Kidney (tissue), 14 donors: ENCODE results near the gene NRSN1. TPM values are rescaled to one million over a fixed set of nuclear protein-coding genes. Genes with fewer than 3 reads are reported as not detected.
A peak's percentile ranks its signal among the peaks of the same experiment; 100 is the strongest.

Experiments used
- DNase-seq, 5 donors: peaks; one replicate each; pipeline ENCODE4 v3.0.0-alpha.2; 2013 to 2020
- FAIRE-seq: peaks from 2 replicates; lab custom pipeline; 2012; peaks lifted over from hg19 to GRCh38; lab: Jason Lieb, UNC
- H3K27ac ChIP-seq, 2 donors: one replicate each; pipeline ENCODE4 v1.7.0; 2013; ENCODE audit warnings: low read depth in 2 of 2, low read length in 2 of 2, inconsistent platforms in 1 of 2
- H3K27me3 ChIP-seq: one replicate; pipeline ENCODE4 v1.7.1; 2013; ENCODE audit warnings: low read length, inconsistent platforms; ENCODE audit not compliant: control insufficient read depth, insufficient read depth
- H3K36me3 ChIP-seq, 3 donors: one replicate each; pipeline versions ENCODE4 v1.7.0 to v1.7.1; 2013; ENCODE audit warnings: low read length in 3 of 3, control low read depth in 1 of 3, inconsistent platforms in 1 of 3; ENCODE audit not compliant: insufficient read depth in 3 of 3, control insufficient read depth in 2 of 3
- H3K4me1 ChIP-seq, 3 donors: one replicate each; pipeline versions ENCODE4 v1.7.0 to v1.7.1; 2013; ENCODE audit warnings: low read length in 3 of 3, inconsistent platforms in 1 of 3, low read depth in 1 of 3; ENCODE audit not compliant: control insufficient read depth in 2 of 3, insufficient read depth in 2 of 3
- H3K4me3 ChIP-seq, 3 donors: one replicate each; pipeline versions ENCODE4 v1.7.0 to v1.8.1; 2013; ENCODE audit warnings: low read length in 3 of 3, control low read depth in 1 of 3, inconsistent platforms in 1 of 3
- H3K9ac ChIP-seq, 3 donors: one replicate each; pipeline versions ENCODE4 v1.7.0 to v1.7.1; 2013; ENCODE audit warnings: low read length in 3 of 3, control low read depth in 1 of 3, inconsistent platforms in 1 of 3
- H3K9me3 ChIP-seq, 3 donors: one replicate each; pipeline versions ENCODE4 v1.7.0 to v1.7.1; 2013; ENCODE audit warnings: low read length in 3 of 3, control low read depth in 1 of 3, inconsistent platforms in 1 of 3; ENCODE audit not compliant: control insufficient read depth in 2 of 3, insufficient read depth in 1 of 3
- intact Hi-C: fragments of 100-400 bp; cut with DNase I; formaldehyde crosslinking; loops from one replicate; pipeline ENCODE4 v1.11.1; 2022
- polyA plus RNA-seq: library from polyadenylated mRNA; stranded (reverse); fragments of 350-450 nt; fragmentation: Illumina TruSeq; extraction: RNeasy Lipid Tissue Mini Kit (QIAGEN cat#74804); gene quantifications from one replicate; pipeline ENCODE4 v1.2.3, GENCODE V29; 2014; ENCODE audit warnings: low read depth, low replicate concordance; ENCODE audit not compliant: insufficient read depth
- total RNA-seq: library from RNA; stranded (reverse); fragmentation: NEBNext Ultra II Directional; extraction: Animal tissue kit (Norgen Biotek cat#: 25700); gene quantifications from one replicate; pipeline ENCODE4 v1.2.1, GENCODE V29; 2021
- TF ChIP-seq, protein P1 (sequence below): IDR thresholded peaks from 3 replicates; pipeline ENCODE4 v1.5.1; 2012; ENCODE audit warnings: mild to moderate bottlenecking, moderate library complexity, borderline replicate concordance; ENCODE audit not compliant: insufficient read depth; ENCODE audit errors: extremely low read depth
- donor health status: control.
- donor health status: control.
- donor health status: control.
- donor health status: control.
- donor health status: control.
- donor health status: DM: yes; HTN: yes; CAD: no.
- donor health status: Normal renal cell carcinoma (clear cell type).

Gene NRSN1
- total and polyA plus RNA-seq, 2 donors from 2014 or later, result not detected

DNA sequence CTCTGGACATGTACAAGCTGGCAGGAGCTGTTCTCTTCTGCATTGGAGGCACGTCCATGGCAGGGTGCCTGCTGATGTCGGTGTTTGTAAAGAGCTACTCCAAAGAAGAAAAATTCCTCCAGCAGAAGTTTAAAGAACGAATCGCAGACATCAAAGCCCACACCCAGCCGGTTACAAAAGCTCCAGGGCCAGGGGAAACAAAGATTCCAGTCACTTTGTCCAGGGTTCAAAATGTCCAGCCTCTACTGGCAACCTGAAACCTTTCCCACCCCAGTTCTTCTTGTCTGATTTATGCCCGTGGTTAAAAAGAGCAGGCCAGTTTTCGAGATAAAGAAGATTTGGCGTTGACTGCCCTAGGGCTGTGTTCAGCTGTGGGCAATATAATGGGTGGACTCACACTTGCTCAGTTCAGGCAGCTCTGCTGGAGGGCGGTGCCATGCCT is 19.7 kb downstream of the NRSN1 start:
- no peaks in the 10 kb centered on the region for H3K27me3 ChIP-seq
- FAIRE-seq (no peak), DNase-seq (no peak)
- intact Hi-C loops, result no loop called here
- no peaks in the 10 kb centered on the region for H3K4me1 ChIP-seq
- H3K9ac ChIP-seq, result no peak overlapping the region
- H3K27ac ChIP-seq, result no peak overlapping the region
- no peaks in the 10 kb centered on the region for H3K9me3 ChIP-seq
- H3K4me3 ChIP-seq, result no peak overlapping the region
- TF ChIP-seq, protein P1, sequence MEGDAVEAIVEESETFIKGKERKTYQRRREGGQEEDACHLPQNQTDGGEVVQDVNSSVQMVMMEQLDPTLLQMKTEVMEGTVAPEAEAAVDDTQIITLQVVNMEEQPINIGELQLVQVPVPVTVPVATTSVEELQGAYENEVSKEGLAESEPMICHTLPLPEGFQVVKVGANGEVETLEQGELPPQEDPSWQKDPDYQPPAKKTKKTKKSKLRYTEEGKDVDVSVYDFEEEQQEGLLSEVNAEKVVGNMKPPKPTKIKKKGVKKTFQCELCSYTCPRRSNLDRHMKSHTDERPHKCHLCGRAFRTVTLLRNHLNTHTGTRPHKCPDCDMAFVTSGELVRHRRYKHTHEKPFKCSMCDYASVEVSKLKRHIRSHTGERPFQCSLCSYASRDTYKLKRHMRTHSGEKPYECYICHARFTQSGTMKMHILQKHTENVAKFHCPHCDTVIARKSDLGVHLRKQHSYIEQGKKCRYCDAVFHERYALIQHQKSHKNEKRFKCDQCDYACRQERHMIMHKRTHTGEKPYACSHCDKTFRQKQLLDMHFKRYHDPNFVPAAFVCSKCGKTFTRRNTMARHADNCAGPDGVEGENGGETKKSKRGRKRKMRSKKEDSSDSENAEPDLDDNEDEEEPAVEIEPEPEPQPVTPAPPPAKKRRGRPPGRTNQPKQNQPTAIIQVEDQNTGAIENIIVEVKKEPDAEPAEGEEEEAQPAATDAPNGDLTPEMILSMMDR, result no peak
- H3K36me3 ChIP-seq, result no peaks in the 10 kb centered on the region

DNA sequence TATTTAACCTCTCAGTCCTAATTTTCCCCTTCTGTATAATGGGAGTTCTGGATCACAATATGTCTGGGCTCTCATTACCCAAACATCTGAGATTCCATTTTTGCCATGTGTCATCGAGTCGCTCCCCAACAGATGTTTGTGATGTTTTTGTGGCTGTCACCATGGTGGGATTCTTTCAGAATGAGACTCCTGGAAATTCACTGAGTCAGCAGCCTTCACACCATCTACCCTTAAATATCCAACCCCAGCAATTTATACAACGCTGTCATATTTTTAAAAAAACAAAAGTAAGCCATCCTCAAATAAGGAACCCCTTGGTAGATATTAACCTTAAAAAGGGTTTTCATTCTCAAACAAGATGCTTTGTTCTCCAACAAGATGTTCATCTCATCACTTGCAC is 20.9 kb downstream of the NRSN1 start:
- intact Hi-C loops, result no loop called here
- no peak overlapping the region for H3K9ac ChIP-seq
- DNase-seq (no peak), FAIRE-seq (no peak)
- no peaks in the 10 kb centered on the region for H3K9me3 ChIP-seq
- TF ChIP-seq, protein P1, result no peak
- H3K4me3 ChIP-seq, result no peak overlapping the region
- H3K27ac ChIP-seq, result no peak overlapping the region
- H3K27me3 ChIP-seq, result no peaks in the 10 kb centered on the region
- H3K36me3 ChIP-seq, result no peaks in the 10 kb centered on the region
- no peaks in the 10 kb centered on the region for H3K4me1 ChIP-seq

DNA sequence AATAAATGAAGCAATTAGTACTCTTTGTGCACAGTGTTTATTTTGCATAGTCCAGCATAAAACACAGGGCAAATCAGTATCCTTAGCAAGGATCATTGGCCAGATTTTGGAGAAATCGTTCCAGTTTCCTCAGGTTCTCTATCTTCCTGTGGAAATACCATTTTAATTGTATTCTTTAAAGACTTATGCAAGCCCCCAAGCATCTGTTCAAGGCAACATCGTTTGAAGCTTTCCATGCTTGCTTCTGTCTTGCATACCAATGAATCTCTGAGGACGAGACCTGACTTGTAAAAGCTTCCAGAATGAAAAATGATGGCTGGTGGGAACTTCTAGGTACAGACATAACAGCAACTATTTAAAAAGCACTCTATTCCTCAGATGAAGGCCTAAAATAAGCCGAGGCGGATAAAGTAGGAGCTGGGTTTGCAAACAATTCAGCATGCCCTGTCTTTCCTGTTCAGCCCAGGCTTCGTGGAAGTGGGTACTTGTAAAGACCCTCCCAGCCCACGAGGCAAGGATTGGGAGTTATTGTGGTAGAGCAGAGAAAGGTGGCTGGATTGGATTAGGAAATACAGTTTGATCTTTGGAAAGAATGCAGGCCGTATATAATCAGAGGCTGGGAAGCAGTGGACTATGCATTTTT is 21.6 kb downstream of the NRSN1 start:
- peak in 2 of 5 donors; percentile 4 to 40 for DNase-seq
- no peak for FAIRE-seq
- Histone ChIP-seq H3K4me1 (no peaks in the 10 kb centered on the region), H3K4me3 (no peak overlapping the region), H3K9ac (no peak overlapping the region), H3K9me3 (no peaks in the 10 kb centered on the region), H3K36me3 (no peaks in the 10 kb centered on the region), H3K27me3 (no peaks in the 10 kb centered on the region), H3K27ac (no peak overlapping the region)
- TF ChIP-seq, protein P1, result no peak
- intact Hi-C loops, result no loop called here
